ENCODE measurements around the gene EIF4E1B. TPM values are rescaled to one million over a fixed set of nuclear protein-coding genes. Genes with fewer than 3 reads are reported as not detected.

Gene EIF4E1B
- polyA plus RNA-seq, 1 donor from 2014 or later: 0.82 TPM

- no peaks in the 10 kb centered on the region for H3K9me3 ChIP-seq (ENCODE audit: low read length)
- H3K4me2 ChIP-seq (ENCODE audit: low read length): no peak overlapping the region
These were observed 27.4 kb upstream of the EIF4E1B start for GRCh38 chr5:176603091-176603490.

DNA sequence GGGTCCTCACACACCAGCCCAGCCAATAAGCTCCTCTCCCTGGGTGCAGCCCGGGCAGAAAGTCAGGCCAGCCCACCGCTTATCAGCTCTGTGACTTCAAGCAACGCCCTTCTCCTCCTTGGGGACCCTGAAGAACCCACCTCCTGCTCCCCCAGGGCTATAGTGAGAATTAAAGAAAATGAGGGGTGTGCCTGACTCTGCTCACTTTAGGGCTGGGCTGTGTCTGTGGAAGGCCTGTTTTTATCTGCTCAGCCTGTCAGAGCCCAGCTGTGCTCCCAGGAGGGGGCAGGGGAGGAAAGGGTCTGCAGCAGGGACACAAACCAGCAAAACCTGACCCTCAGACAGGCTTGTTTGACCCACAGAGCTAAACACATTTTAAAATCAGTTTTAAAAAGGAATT is 24.4 kb upstream of the EIF4E1B start:
- H3K36me3 ChIP-seq (ENCODE audit: insufficient read depth, low read length): no peaks in the 10 kb centered on the region
- no peaks in the 10 kb centered on the region for H3K9me2 ChIP-seq (ENCODE audit: insufficient read depth, low read length)
- peaks cover 45% of the 10 kb centered on the region for H3K79me2 ChIP-seq (replicated peaks; ENCODE audit: insufficient read depth, low read length)
- peaks cover 6% of the 10 kb centered on the region for H4K20me1 ChIP-seq (ENCODE audit: insufficient read depth)
- H3K27me3 ChIP-seq (ENCODE audit: insufficient read depth, low read depth, low read length): peaks cover 4% of the 10 kb centered on the region
- H3K9me3 ChIP-seq (ENCODE audit: low read length): no peaks in the 10 kb centered on the region
- TF ChIP-seq POLR2AphosphoS5 (IDR thresholded peaks at IDR 0.05) (no peak), TAF1 (IDR thresholded peaks at IDR 0.05; ENCODE audit: low read depth) (no peak)
- no peak overlapping the region for H3K27ac ChIP-seq (ENCODE audit: low read length)
- H3K4me2 ChIP-seq (ENCODE audit: low read length): no peak overlapping the region
- H2AFZ ChIP-seq (ENCODE audit: low read depth, low read length): no peak overlapping the region
- H3F3A ChIP-seq (ENCODE audit: insufficient read depth, low read length, poor library complexity, severe bottlenecking): no peaks in the 10 kb centered on the region
- peak overlapping the region; percentile 39 for H3K4me3 ChIP-seq (ENCODE audit: low read length)
- H3K9ac ChIP-seq (ENCODE audit: low read length): peak overlapping the region; percentile 26

More at GRCh38 chr5:176603091-176603490, 27.4 kb upstream of the EIF4E1B start:
- H3K4me3 ChIP-seq (ENCODE audit: low read length): no peak overlapping the region
- peaks cover 33% of the 10 kb centered on the region for H3K79me2 ChIP-seq (replicated peaks; ENCODE audit: insufficient read depth, low read length)
- H3K36me3 ChIP-seq (ENCODE audit: insufficient read depth, low read length): no peaks in the 10 kb centered on the region
- peaks cover 6% of the 10 kb centered on the region for H4K20me1 ChIP-seq (ENCODE audit: insufficient read depth)
- H3F3A ChIP-seq (ENCODE audit: insufficient read depth, low read length, poor library complexity, severe bottlenecking): no peaks in the 10 kb centered on the region
- no peaks in the 10 kb centered on the region for H3K27me3 ChIP-seq (ENCODE audit: insufficient read depth, low read depth, low read length)
- TF ChIP-seq EZH2 (IDR thresholded peaks at IDR 0.05; ENCODE audit: borderline replicate concordance, insufficient read depth, low read length, poor library complexity, severe bottlenecking): no peak
- no peak for TF ChIP-seq CTCF (IDR thresholded peaks at IDR 0.05; ENCODE audit: poor library complexity, severe bottlenecking)
- TF ChIP-seq TAF1 (IDR thresholded peaks at IDR 0.05; ENCODE audit: low read depth): no peak
- TF ChIP-seq RAD21 (conservative IDR thresholded peaks at IDR 0.05): no peak
- no peak for TF ChIP-seq SMC3 (conservative IDR thresholded peaks at IDR 0.05; ENCODE audit: poor library complexity)
- no peak for TF ChIP-seq EP300 (conservative IDR thresholded peaks at IDR 0.05; ENCODE audit: poor library complexity, severe bottlenecking)
- no peak for TF ChIP-seq MXI1 (conservative IDR thresholded peaks at IDR 0.05; ENCODE audit: poor library complexity, severe bottlenecking)
- no peak for TF ChIP-seq POLR2AphosphoS5 (IDR thresholded peaks at IDR 0.05)
- no peak for TF ChIP-seq REST (IDR thresholded peaks at IDR 0.05; ENCODE audit: borderline replicate concordance)
- H2AFZ ChIP-seq (ENCODE audit: low read depth, low read length): no peak overlapping the region
- H3K9ac ChIP-seq (ENCODE audit: low read length): no peak overlapping the region
- no peak overlapping the region for H3K27ac ChIP-seq (ENCODE audit: low read length)
- no peaks in the 10 kb centered on the region for H3K9me2 ChIP-seq (ENCODE audit: insufficient read depth, low read length)

DNA sequence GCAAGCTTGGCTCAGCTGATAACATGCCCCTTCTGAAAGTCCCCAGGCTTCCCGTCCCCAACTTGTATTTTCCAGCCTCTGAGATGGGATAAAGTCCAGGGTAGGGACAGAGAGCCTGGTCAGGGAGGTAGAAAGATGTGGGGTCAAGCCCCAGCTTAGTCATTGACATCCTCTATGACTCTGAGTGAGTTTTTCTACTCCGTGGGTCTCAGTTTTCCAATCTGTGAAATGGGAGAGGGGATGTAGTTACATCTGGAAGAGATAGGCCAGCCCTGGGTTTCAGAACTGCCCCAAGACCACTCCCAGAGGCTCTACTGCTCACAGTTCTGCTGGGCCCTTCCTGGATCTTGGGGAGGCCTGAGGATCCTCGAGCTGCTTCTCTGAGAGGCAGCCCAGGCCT is 23.6 kb upstream of the EIF4E1B start:
- peak overlapping the region; percentile 39 for H3K4me3 ChIP-seq (ENCODE audit: low read length)
- H3K4me2 ChIP-seq (ENCODE audit: low read length): peak overlapping the region; percentile 24
- H3F3A ChIP-seq (ENCODE audit: insufficient read depth, low read length, poor library complexity, severe bottlenecking): no peaks in the 10 kb centered on the region
- no peak for TF ChIP-seq TAF1 (IDR thresholded peaks at IDR 0.05; ENCODE audit: low read depth)
- no peak for TF ChIP-seq RAD21 (conservative IDR thresholded peaks at IDR 0.05)
- no peak for TF ChIP-seq EZH2 (IDR thresholded peaks at IDR 0.05; ENCODE audit: borderline replicate concordance, insufficient read depth, low read length, poor library complexity, severe bottlenecking)
- TF ChIP-seq CTCF (IDR thresholded peaks at IDR 0.05; ENCODE audit: poor library complexity, severe bottlenecking): no peak
- H3K9me3 ChIP-seq (ENCODE audit: low read length): no peaks in the 10 kb centered on the region
- no peaks in the 10 kb centered on the region for H3K9me2 ChIP-seq (ENCODE audit: insufficient read depth, low read length)
- H3K27ac ChIP-seq (ENCODE audit: low read length): no peak overlapping the region
- H2AFZ ChIP-seq (ENCODE audit: low read depth, low read length): no peak overlapping the region
- H3K9ac ChIP-seq (ENCODE audit: low read length): peak overlapping the region; percentile 26
- H3K36me3 ChIP-seq (ENCODE audit: insufficient read depth, low read length): no peaks in the 10 kb centered on the region
- H4K20me1 ChIP-seq (ENCODE audit: insufficient read depth): peaks cover 4% of the 10 kb centered on the region
- peaks cover 11% of the 10 kb centered on the region for H3K27me3 ChIP-seq (ENCODE audit: insufficient read depth, low read depth, low read length)
- H3K79me2 ChIP-seq (replicated peaks; ENCODE audit: insufficient read depth, low read length): peaks cover 41% of the 10 kb centered on the region

All from neural cell (in vitro differentiated cells).